Activated naive CD4-positive, alpha-beta T cell treated with Interleukin-2 at 50 U/mL for 16 hours (primary cell): ENCODE measurements around the gene MAP2.
"Not testable (repeated sequence)": the region's sequence is repeated elsewhere in the genome, so short reads cannot be mapped to it uniquely, and the experiment has no call there.

Experiments
- DNase-seq: peaks from one replicate; pipeline ENCODE4 v3.0.0-alpha.2; 2020

Gene MAP2

GRCh38 chr2:209598227-209598626 lies 174.4 kb downstream of the MAP2 start:
- not testable (repeated sequence) for DNase-seq

DNA sequence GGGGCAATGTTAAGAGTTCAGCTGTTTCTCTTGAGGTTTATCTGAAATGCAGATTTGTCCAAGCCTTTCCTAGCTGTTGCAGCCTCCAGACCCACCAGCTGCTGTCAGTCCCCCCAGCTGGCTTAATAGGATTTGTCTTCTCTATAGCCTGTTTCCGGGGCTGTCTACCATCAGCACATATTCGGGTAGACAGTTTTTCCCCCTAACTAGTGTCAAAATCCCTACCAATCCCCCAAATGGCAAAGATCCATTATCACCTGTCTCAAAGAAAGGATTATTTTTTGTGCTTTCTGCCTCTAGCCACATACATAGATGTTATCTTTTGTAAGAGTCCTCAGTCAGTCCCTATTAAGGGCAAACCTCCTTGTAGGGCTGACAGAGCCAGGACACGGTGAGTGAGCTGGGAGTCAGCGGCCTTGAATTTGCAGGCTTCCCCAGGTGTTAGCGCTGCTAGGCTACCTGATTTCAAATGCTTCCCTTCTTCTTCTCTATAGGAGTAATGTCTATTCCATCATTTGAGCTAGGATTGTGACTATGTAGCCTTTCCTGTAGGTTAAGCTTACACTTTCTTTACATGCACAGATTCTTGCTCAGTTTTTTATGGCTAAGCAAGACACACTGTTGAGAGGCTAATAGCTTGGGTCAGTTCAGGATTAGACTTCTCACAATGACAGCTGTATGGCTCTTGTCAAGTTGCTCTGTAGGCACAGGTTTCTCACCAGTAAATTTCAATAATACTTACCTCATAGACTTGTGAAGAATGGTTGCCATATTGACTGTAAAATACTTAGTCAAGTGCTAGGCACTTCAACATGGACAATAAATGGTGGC lies 176.7 kb downstream of the MAP2 start:
- no peak for DNase-seq

DNA sequence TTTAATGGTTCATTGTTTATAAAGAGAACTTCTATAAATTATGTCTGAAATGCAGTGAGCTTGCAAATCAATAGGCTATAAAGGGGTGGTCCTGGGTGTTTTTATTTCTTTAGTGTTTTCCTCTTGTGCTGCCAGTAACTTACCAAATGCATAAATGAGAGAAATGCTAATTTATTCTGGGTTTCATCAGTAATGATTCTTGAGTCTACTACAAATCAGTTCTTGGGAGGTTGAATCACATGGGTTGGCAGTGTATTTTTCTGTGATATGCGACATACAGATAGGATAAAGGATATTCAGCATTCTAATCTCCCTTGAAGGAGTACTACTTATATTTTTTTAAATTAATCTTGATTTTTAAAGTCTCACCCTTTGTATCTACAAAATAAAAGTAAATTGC lies 177.7 kb downstream of the MAP2 start:
- no peak for DNase-seq

DNA sequence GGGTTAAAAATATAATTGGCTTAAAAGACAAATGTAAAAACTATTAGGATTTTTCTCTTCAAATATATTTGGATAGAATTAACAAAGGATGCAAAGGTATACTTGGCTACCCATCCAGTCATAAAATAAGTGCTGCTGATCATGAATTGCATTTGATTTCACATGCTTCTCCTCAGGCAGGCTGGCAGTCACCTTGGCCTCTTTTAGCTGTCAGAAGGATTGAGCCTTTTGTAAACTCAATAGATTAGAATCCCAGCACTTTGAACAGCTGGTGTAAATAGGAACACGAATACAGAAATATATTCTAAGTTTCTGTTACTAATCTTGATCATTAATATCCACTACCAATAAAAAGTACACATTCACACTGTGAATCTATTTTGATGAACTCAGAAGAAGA lies 178.4 kb downstream of the MAP2 start:
- DNase-seq, result no peak

DNA sequence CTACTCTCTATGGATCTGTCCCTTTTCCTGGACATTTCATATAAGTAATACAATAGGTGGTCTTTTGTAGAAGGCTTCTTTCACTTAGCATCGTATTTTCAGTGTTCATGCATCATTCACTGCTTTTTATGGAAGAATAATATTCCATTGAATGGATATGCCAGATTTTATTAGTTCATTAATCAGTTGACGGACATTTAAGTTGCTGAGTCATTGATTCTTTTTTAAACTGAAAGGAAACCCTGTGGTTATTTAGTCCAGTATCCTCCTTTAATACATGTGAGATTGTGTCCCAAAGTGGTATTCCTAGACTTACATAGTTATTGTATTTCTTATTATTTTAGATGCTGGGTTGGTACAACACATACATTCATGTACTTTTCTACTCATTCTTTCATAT lies 185.7 kb downstream of the MAP2 start:
- no peak for DNase-seq

DNA sequence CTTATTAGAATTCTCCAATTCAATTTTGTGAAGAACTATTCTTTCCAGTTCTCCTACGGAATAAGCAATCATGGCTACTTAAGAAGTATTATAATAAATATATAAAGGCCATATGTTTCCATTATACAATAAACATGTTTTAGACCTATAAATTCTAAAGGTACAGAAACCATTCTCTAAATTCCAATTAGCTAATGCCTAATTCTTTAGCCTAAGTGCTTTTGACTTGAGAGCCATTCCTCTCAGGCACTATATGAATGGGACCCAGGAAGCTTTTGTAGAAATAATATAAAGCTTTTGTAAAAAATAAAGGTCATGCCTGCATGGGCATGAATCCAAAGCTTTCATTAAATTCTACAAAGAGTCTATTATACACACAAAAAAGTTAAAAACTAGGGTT lies 186.8 kb downstream of the MAP2 start:
- DNase-seq, result no peak

GRCh38 chr2:209613649-209614305 lies 189.9 kb downstream of the MAP2 start:
- no peak for DNase-seq

DNA sequence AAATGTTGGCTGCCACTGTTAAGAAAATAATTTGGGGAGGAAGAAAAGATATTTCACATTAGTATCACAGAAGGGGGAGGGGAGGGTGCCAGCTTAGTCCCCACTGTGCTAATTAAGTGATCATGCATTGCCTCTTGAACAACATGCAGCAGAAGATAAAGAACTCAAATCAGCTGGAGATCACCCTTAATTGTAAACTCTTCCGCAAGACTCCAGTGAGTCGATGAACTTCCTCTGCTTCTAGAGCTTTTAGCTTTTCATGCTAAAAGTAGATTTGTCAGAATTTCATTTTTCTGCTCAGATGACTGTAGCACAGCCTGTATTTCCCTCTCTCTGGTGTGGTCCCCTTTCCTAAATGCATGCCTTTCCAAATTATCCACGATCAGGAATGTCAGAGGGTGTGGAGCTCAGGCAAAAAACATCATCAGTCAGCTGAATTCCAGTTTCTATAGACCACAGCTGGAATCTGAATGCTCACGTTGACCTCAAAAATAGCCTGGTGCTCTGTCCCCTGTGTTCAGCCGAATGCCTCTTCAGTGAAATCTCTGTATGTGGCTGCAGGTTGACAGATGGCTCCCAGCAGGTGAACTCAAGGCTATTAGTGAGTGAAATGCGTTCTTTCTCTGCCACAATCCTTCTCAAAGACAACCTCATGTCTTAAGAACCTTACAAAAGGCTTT lies 191.0 kb downstream of the MAP2 start:
- no peak for DNase-seq

DNA sequence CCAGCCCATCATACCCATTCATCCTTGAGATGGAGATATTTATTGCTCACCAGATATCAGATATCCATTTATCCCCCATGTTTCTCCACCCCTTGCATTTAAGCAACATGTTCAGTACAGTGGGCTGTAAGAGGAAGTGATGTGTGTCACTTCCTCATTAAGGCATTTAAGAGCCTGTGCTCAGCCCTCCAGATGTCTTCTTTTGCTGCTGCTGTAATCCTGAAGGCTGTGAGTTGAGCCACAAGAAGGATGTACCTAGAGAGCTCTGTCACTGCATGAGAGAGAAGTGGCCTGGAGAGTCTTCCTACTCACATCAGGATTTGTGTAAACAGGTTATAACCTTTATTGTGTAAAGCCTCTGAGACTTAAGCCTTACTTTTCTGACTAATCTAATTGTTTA lies 195.9 kb downstream of the MAP2 start:
- no peak for DNase-seq

DNA sequence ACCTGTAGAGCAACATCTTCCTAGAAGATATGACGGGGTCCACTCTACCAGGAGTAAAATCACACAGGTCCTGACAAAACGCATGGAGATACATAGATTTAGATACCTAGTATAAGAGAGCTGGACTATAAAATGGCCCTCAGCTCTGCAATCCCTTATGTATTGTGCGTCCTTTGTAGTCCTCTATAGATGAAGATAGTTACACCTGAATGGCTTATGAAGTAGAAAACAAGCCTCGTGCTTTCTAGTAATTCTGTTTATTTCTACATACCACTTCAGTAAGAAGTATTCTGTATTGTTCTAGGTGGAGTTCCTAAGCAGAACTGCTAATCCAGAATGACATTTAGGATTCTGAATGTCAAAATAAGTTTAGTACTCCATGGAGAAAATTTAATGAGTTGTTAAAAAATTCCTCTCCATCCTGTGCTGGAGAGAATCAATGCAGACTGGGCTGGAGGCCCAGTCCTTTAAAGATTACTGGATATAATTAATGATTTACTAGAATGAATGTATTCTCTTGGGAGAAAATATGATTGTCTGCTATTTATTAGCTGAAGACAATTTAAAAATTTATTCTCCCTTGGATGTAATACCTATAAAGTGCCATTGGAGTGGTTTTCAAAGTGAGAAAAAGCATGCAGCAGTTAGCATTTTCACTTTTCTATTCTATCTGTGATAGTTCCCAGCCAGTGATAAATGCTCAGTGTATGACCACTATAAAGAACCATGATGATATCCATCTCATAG lies 200.5 kb downstream of the MAP2 start:
- no peak for DNase-seq

GRCh38 chr2:209629597-209629996 lies 205.8 kb downstream of the MAP2 start:
- no peak for DNase-seq

- no peak for DNase-seq
These were observed 210.1 kb downstream of the MAP2 start for GRCh38 chr2:209633911-209634310.

GRCh38 chr2:209636076-209636475 lies 212.2 kb downstream of the MAP2 start:
- no peak for DNase-seq

- DNase-seq, result no peak
These were observed 213.4 kb downstream of the MAP2 start for GRCh38 chr2:209637293-209637692.

GRCh38 chr2:209638346-209638745 lies 214.5 kb downstream of the MAP2 start:
- no peak for DNase-seq

- no peak for DNase-seq
These were observed 216.5 kb downstream of the MAP2 start for GRCh38 chr2:209640358-209640757.

GRCh38 chr2:209642146-209642820 lies 218.4 kb downstream of the MAP2 start:
- no peak for DNase-seq

DNA sequence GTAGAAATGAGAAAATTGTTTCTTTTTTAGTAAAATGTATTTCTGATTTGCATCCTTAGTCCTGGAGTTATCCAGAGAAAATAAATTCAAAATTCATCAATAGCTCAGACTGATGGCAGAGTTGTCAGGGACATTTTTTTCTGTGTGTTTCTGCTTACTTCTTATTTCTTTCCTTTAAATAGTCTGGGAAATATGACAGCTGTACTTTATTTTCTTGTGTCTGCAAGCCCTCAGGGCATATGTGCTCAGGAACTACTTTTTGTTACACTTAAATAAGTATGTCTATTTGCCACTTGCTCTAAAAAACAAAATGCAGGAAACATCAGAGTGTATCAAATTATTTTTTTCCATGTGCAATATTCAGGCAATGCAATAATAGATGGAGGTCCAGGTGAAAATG lies 221.0 kb downstream of the MAP2 start:
- no peak for DNase-seq

- no peak for DNase-seq
These were observed 224.9 kb downstream of the MAP2 start for GRCh38 chr2:209648714-209649113.

GRCh38 chr2:209653134-209653533 lies 229.3 kb downstream of the MAP2 start:
- no peak for DNase-seq

GRCh38 chr2:209661286-209661894 lies 237.5 kb downstream of the MAP2 start:
- no peak for DNase-seq

DNA sequence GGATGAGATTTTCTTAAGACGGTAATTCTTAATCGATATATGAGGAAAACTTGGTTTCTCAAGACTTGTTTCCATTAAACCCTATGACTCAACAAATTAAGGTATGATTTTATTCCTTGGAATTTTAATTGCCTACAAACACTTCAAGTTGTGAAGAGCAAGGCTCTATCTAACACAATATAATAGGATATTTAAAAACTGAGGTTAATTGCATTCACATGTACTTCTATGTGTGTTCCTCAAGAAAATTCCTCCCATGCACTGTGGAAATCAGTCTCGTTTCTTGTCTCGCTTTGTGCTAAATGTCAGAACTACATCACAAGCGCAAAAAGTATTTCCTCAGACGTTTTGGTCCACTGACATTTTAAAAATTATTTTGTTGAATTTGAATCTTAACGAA lies 238.2 kb downstream of the MAP2 start:
- DNase-seq, result no peak
